ENCODE measurements around the gene PCCA.

DNA sequence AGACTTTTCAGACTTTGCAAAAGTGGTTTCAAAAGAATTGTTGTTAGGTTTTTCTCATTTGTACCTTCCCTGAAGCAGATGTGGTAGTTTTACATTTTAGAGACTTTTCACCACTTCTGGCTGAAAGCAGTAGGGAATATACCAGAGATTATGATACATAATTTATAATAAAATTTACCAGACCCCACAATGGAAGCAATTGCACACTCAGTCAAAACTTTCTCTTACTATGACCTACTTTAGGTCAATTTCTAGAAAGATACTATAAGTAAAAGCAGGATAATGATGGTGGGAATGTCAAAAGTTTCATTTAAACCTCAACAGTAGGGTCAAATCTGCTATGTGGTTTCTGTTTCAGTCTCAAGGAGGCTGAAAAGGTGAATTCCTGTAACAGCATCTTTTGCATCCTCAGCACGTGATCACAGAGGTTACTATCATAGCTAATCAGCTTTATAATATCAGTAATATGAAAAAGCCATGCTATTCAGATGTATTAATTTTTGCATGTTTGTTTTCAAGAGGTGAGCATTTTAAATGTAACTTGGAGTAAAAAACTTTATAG lies 26.9 kb downstream of the PCCA start:
- TF ChIP-seq, protein P1, sequence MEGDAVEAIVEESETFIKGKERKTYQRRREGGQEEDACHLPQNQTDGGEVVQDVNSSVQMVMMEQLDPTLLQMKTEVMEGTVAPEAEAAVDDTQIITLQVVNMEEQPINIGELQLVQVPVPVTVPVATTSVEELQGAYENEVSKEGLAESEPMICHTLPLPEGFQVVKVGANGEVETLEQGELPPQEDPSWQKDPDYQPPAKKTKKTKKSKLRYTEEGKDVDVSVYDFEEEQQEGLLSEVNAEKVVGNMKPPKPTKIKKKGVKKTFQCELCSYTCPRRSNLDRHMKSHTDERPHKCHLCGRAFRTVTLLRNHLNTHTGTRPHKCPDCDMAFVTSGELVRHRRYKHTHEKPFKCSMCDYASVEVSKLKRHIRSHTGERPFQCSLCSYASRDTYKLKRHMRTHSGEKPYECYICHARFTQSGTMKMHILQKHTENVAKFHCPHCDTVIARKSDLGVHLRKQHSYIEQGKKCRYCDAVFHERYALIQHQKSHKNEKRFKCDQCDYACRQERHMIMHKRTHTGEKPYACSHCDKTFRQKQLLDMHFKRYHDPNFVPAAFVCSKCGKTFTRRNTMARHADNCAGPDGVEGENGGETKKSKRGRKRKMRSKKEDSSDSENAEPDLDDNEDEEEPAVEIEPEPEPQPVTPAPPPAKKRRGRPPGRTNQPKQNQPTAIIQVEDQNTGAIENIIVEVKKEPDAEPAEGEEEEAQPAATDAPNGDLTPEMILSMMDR (IDR thresholded peaks at IDR 0.05; ENCODE audit: low read length): no peak
- no peak for TF ChIP-seq EZH2 (IDR thresholded peaks at IDR 0.05; ENCODE audit: borderline replicate concordance, low read length)

Measured in OCI-LY1 (cell line).